Mesenchymal stem cell (in vitro differentiated cells and primary cell): Measurements from ENCODE around the gene C12orf75.

ENCODE experiments used
- DNase-seq: peaks from one replicate; pipeline ENCODE4 v3.0.0-alpha.2; 2013
- H2AFZ ChIP-seq: one replicate; pipeline ENCODE4 v1.6.1; 2013; ENCODE audit warnings: low read depth, mild to moderate bottlenecking, control low read depth, inconsistent platforms, low read length, moderate library complexity
- H2AK5ac ChIP-seq: 2 replicates; pipeline ENCODE4 v1.6.1; 2013; ENCODE audit warnings: low read length, moderate library complexity, mild to moderate bottlenecking, inconsistent platforms; ENCODE audit not compliant: severe bottlenecking
- H2BK120ac ChIP-seq: one replicate; pipeline ENCODE4 v1.6.1; 2013; ENCODE audit warnings: low read depth, mild to moderate bottlenecking, inconsistent platforms, low read length, moderate library complexity
- H2BK12ac ChIP-seq, 2 experiments: one replicate each; pipeline ENCODE4 v1.6.1; 2013; ENCODE audit warnings: inconsistent platforms in 2 of 2, low read length in 2 of 2, mild to moderate bottlenecking in 2 of 2, moderate library complexity in 2 of 2, control low read depth in 1 of 2
- H2BK15ac ChIP-seq: one replicate; pipeline ENCODE4 v1.6.1; 2013; ENCODE audit warnings: mild to moderate bottlenecking, low read depth, inconsistent platforms; ENCODE audit not compliant: poor library complexity, severe bottlenecking
- H2BK5ac ChIP-seq: 2 replicates; pipeline ENCODE4 v1.6.1; 2013; ENCODE audit warnings: low read depth, mild to moderate bottlenecking, low read length, control low read depth, inconsistent platforms; ENCODE audit not compliant: poor library complexity, severe bottlenecking
- H3K14ac ChIP-seq, 2 experiments: one replicate each; pipeline ENCODE4 v1.6.1; 2013; ENCODE audit warnings: inconsistent platforms in 2 of 2, low read length in 2 of 2, control low read depth in 1 of 2, mild to moderate bottlenecking in 1 of 2, moderate library complexity in 1 of 2
- H3K18ac ChIP-seq, 2 experiments: one replicate each; pipeline ENCODE4 v1.6.1; 2013; ENCODE audit warnings: inconsistent platforms in 2 of 2, low read length in 2 of 2, control low read depth in 1 of 2, low read depth in 1 of 2, mild to moderate bottlenecking in 1 of 2
- H3K23ac ChIP-seq, 2 experiments: one replicate each; pipeline ENCODE4 v1.6.1; 2013; ENCODE audit warnings: inconsistent platforms in 2 of 2, low read length in 2 of 2, mild to moderate bottlenecking in 2 of 2, moderate library complexity in 2 of 2, control low read depth in 1 of 2
- H3K27ac ChIP-seq: 2 replicates; pipeline ENCODE4 v1.5.1; 2013; ENCODE audit warnings: mild to moderate bottlenecking, moderate library complexity, low read length, control low read depth, inconsistent platforms; ENCODE audit not compliant: poor library complexity, severe bottlenecking
- H3K27me3 ChIP-seq, 2 experiments: 2 replicates each; pipeline versions ENCODE4 v1.6.1 to v1.7.0; 2013; ENCODE audit warnings: low read length in 2 of 2, mild to moderate bottlenecking in 2 of 2, moderate library complexity in 2 of 2, control low read depth in 1 of 2, inconsistent platforms in 1 of 2; ENCODE audit not compliant: control insufficient read depth in 1 of 2, insufficient read depth in 1 of 2
- H3K36me3 ChIP-seq, 2 experiments: 2 replicates each; pipeline versions ENCODE4 v1.6.1 to v1.7.0; 2013; ENCODE audit warnings: low read length in 2 of 2, control low read depth in 1 of 2, inconsistent platforms in 1 of 2, low read depth in 1 of 2, mild to moderate bottlenecking in 1 of 2; ENCODE audit not compliant: insufficient read depth in 2 of 2, control insufficient read depth in 1 of 2
- H3K4ac ChIP-seq, 2 experiments: one replicate each; pipeline ENCODE4 v1.6.1; 2013; ENCODE audit warnings: inconsistent platforms in 2 of 2, low read length in 2 of 2, mild to moderate bottlenecking in 2 of 2, moderate library complexity in 2 of 2, control low read depth in 1 of 2, low read depth in 1 of 2
- H3K4me1 ChIP-seq: 2 replicates; pipeline ENCODE4 v1.6.1; 2013; ENCODE audit warnings: low read depth, low read length, control low read depth; ENCODE audit not compliant: control insufficient read depth, insufficient read depth
- H3K4me2 ChIP-seq: 2 replicates; pipeline ENCODE4 v1.6.1; 2013; ENCODE audit warnings: low read length, mild to moderate bottlenecking, inconsistent platforms; ENCODE audit not compliant: poor library complexity, severe bottlenecking
- H3K4me3 ChIP-seq, 2 experiments: 2 replicates each; pipeline versions ENCODE4 v1.5.1 to v1.7.0; 2013; ENCODE audit warnings: low read length in 2 of 2, mild to moderate bottlenecking in 2 of 2, control low read depth in 1 of 2, low read depth in 1 of 2; ENCODE audit not compliant: insufficient read depth in 1 of 2
- H3K79me1 ChIP-seq: replicated peaks from 2 replicates; pipeline ENCODE4 v1.6.1; 2013; ENCODE audit warnings: mild to moderate bottlenecking, control low read depth, low read length, inconsistent platforms; ENCODE audit not compliant: poor library complexity, severe bottlenecking
- H3K9ac ChIP-seq: 2 replicates; pipeline ENCODE4 v1.7.0; 2013; ENCODE audit warnings: mild to moderate bottlenecking, low read length, moderate library complexity
- H3K9me3 ChIP-seq: 2 replicates; pipeline ENCODE4 v1.7.0; 2013; ENCODE audit warnings: mild to moderate bottlenecking, low read length; ENCODE audit not compliant: control insufficient read depth
- H4K8ac ChIP-seq: one replicate; pipeline ENCODE4 v1.6.1; 2013; ENCODE audit warnings: inconsistent platforms, mild to moderate bottlenecking, low read length, moderate library complexity
- H4K91ac ChIP-seq: one replicate; pipeline ENCODE4 v1.6.1; 2013; ENCODE audit warnings: mild to moderate bottlenecking, low read length, inconsistent platforms
- WGBS: methylation state at CpG from one replicate; pipeline ENCODE4 v1.1.7; 2013; ENCODE audit warnings: mixed read lengths; 5-methylcytosine and 5-hydroxymethylcytosine counted together

Gene C12orf75

DNA sequence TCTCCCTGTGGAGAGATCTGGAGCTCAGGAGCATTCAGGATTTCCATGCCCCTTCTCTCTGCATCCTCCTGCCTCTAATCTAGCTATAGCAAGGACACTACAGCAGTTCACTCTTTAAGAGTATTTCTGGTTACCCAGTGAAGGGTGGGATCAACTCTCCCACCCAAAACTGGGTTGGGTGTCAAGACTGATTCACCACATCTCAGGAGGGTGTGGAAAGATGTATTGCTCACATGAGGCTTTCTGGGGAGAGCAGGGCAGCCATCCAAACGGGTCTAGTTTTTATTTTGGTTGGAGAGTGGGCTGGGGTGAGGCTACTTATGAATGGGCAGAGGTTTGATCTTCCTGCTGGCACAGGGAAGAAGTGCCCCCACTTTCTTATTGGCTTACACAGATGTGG lies 18.6 kb downstream of the C12orf75 start:
- Histone ChIP-seq H3K4me1 (peaks cover 3% of the 10 kb centered on the region), H2AK5ac (peak overlapping the region; percentile 47), H2BK12ac (no peak overlapping the region), H3K18ac (no peak overlapping the region), H3K27me3 (no peaks in the 10 kb centered on the region), H4K91ac (no peak overlapping the region), H3K79me1 (peaks cover 15% of the 10 kb centered on the region), H3K4ac (no peak overlapping the region), H3K4me2 (no peak overlapping the region), H3K14ac (no peak overlapping the region), H2BK5ac (no peak overlapping the region), H2BK15ac (no peak overlapping the region), H3K9ac (no peak overlapping the region), H3K36me3 (peaks cover 0 to 6% of the 10 kb centered on the region in 2 experiments), H3K23ac (no peak overlapping the region), H4K8ac (no peak overlapping the region), H3K4me3 (no peak overlapping the region), H2BK120ac (no peak overlapping the region), H3K9me3 (no peaks in the 10 kb centered on the region), H2AFZ (no peak overlapping the region), H3K27ac (no peak overlapping the region)
- 89% methylated on average over 1 of the region's 1 CpG for WGBS
- DNase-seq: no peak

DNA sequence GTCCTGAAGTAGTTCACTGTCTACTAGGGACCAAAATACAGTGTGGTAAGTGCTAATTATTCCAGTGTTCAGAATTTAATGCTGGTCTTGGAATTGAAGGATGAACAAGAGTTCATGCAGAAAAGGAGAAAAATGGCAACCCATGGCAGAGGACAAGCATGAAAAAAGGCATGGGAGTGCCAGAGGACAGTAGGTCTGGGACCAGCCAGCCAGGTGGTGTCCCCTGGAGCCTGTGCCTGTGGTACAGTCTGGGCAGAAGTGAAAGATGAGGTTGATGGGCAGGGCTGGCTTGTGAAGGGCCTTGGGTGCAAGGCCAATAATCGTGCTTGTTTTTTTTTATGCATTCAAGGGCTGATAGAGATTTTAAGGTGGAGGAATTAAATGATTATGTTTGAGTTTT lies 21.0 kb downstream of the C12orf75 start:
- WGBS: 92% methylated on average over 1 of the region's 1 CpG
- no peak overlapping the region for H3K23ac ChIP-seq
- peaks cover 16% of the 10 kb centered on the region for H3K79me1 ChIP-seq
- peaks cover 3% of the 10 kb centered on the region for H3K4me1 ChIP-seq
- no peak overlapping the region for H3K4me3 ChIP-seq
- H2AFZ ChIP-seq: no peak overlapping the region
- H3K27me3 ChIP-seq: no peaks in the 10 kb centered on the region
- H3K9me3 ChIP-seq: no peaks in the 10 kb centered on the region
- H3K14ac ChIP-seq: no peak overlapping the region
- no peak for DNase-seq
- H4K91ac ChIP-seq: no peak overlapping the region
- no peak overlapping the region for H3K4me2 ChIP-seq
- no peak overlapping the region for H2BK15ac ChIP-seq
- no peak overlapping the region for H2BK12ac ChIP-seq
- H3K9ac ChIP-seq: no peak overlapping the region
- H3K18ac ChIP-seq: no peak overlapping the region
- H3K4ac ChIP-seq: no peak overlapping the region
- no peak overlapping the region for H2AK5ac ChIP-seq
- no peak overlapping the region for H3K27ac ChIP-seq
- H2BK5ac ChIP-seq: no peak overlapping the region
- peaks cover 0 to 6% of the 10 kb centered on the region in 2 experiments for H3K36me3 ChIP-seq
- no peak overlapping the region for H2BK120ac ChIP-seq
- no peak overlapping the region for H4K8ac ChIP-seq

DNA sequence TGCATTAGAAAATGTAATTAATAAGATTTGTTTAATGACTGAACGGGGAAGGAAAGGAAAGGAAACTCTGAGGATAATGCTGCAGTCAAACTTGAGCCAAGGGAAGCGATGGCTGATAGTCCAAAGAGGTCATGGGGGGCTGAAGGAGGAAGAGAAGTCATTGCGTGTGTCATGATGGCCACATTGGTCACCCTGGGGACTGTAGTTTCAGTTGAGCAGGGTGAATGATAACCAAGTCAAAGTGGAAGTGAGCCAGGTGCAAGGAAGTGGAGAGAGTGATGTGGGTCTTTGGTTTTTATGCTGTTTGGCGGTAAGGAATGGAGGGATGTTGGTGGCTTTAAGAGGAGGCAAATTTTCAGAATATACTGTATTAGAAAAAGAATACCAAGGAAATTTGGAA lies 21.6 kb downstream of the C12orf75 start:
- H2BK5ac ChIP-seq: no peak overlapping the region
- no peaks in the 10 kb centered on the region for H3K27me3 ChIP-seq
- H2BK120ac ChIP-seq: no peak overlapping the region
- H3K9ac ChIP-seq: no peak overlapping the region
- peaks cover 16% of the 10 kb centered on the region for H3K79me1 ChIP-seq
- no peak overlapping the region for H3K27ac ChIP-seq
- H4K91ac ChIP-seq: no peak overlapping the region
- no peak overlapping the region for H3K23ac ChIP-seq
- H4K8ac ChIP-seq: no peak overlapping the region
- H2AFZ ChIP-seq: no peak overlapping the region
- H2BK12ac ChIP-seq: no peak overlapping the region
- WGBS: 91% methylated on average over 4 of the region's 4 CpGs
- H3K36me3 ChIP-seq: peaks cover 0 to 6% of the 10 kb centered on the region in 2 experiments
- H3K4me1 ChIP-seq: peaks cover 3% of the 10 kb centered on the region
- H3K4me3 ChIP-seq: no peak overlapping the region
- no peak for DNase-seq
- no peak overlapping the region for H3K14ac ChIP-seq
- H3K18ac ChIP-seq: no peak overlapping the region
- H3K4ac ChIP-seq: no peak overlapping the region
- H3K4me2 ChIP-seq: no peak overlapping the region
- no peak overlapping the region for H2AK5ac ChIP-seq
- H2BK15ac ChIP-seq: no peak overlapping the region
- H3K9me3 ChIP-seq: no peaks in the 10 kb centered on the region

GRCh38 chr12:105352940-105353635 lies 22.6 kb downstream of the C12orf75 start:
- no peak overlapping the region for H2BK12ac ChIP-seq
- no peaks in the 10 kb centered on the region for H3K9me3 ChIP-seq
- DNase-seq: no peak
- no peak overlapping the region for H3K4ac ChIP-seq
- peaks cover 0 to 6% of the 10 kb centered on the region in 2 experiments for H3K36me3 ChIP-seq
- H3K27ac ChIP-seq: no peak overlapping the region
- no peak overlapping the region for H4K91ac ChIP-seq
- peaks cover 6% of the 10 kb centered on the region for H3K4me1 ChIP-seq
- H2BK5ac ChIP-seq: no peak overlapping the region
- H2AK5ac ChIP-seq: no peak overlapping the region
- H4K8ac ChIP-seq: no peak overlapping the region
- WGBS: 83% methylated on average over 4 of the region's 9 CpGs
- H3K23ac ChIP-seq: no peak overlapping the region
- H3K79me1 ChIP-seq: peaks cover 16% of the 10 kb centered on the region
- H2BK120ac ChIP-seq: no peak overlapping the region
- no peak overlapping the region for H3K9ac ChIP-seq
- no peak overlapping the region for H3K4me2 ChIP-seq
- H2BK15ac ChIP-seq: no peak overlapping the region
- no peaks in the 10 kb centered on the region for H3K27me3 ChIP-seq
- no peak overlapping the region for H3K14ac ChIP-seq
- no peak overlapping the region for H2AFZ ChIP-seq
- no peak overlapping the region for H3K4me3 ChIP-seq
- H3K18ac ChIP-seq: no peak overlapping the region
